Mucosa of gallbladder (tissue), 1 donor: Measurements from ENCODE around the gene MAGI2. TPM values are rescaled to one million over a fixed set of nuclear protein-coding genes. Genes with fewer than 3 reads are reported as not detected.
A peak's percentile ranks its signal among the peaks of the same experiment; 100 is the strongest.
"Not testable (repeated sequence)": the region's sequence is repeated elsewhere in the genome, so short reads cannot be mapped to it uniquely, and the experiment has no call there.

Source experiments
- DNase-seq: peaks from one replicate; pipeline ENCODE4 v3.0.0-alpha.2; 2020; ENCODE audit warnings: low spot score
- total RNA-seq: library from RNA; stranded (reverse); gene quantifications from one replicate; pipeline ENCODE4 v1.2.1, GENCODE V29; 2021
- donor health status: DM: no; HTN: no; CAD: no.

Gene MAGI2
- total RNA-seq, 1 donor from 2014 or later, result 10.6 TPM

- no peak for DNase-seq
Measured at GRCh38 chr7:78359836-78360235, 1093.6 kb downstream of the MAGI2 start.

- DNase-seq, result no peak
Measured at GRCh38 chr7:78357709-78358108, 1095.8 kb downstream of the MAGI2 start.

- no peak for DNase-seq
Measured at GRCh38 chr7:78355834-78356233, 1097.6 kb downstream of the MAGI2 start.

- DNase-seq, result no peak
Measured at GRCh38 chr7:78350926-78351325, 1102.5 kb downstream of the MAGI2 start.

GRCh38 chr7:78350391-78350790 lies 1103.1 kb downstream of the MAGI2 start:
- DNase-seq, result no peak

- no peak for DNase-seq
Measured at GRCh38 chr7:78346827-78347226, 1106.6 kb downstream of the MAGI2 start.

GRCh38 chr7:78345979-78346378 lies 1107.5 kb downstream of the MAGI2 start:
- peak; percentile 54 for DNase-seq

GRCh38 chr7:78345293-78345911 lies 1108.1 kb downstream of the MAGI2 start:
- DNase-seq, result no peak

- DNase-seq, result no peak
Measured at GRCh38 chr7:78334426-78334825, 1119.0 kb downstream of the MAGI2 start.

GRCh38 chr7:78333530-78334425 lies 1119.7 kb downstream of the MAGI2 start:
- DNase-seq, result peak; percentile 40

- DNase-seq, result no peak
Measured at GRCh38 chr7:78329001-78329655, 1124.3 kb downstream of the MAGI2 start.

GRCh38 chr7:78327718-78328117 lies 1125.7 kb downstream of the MAGI2 start:
- no peak for DNase-seq

- peak; percentile 20 for DNase-seq
Measured at GRCh38 chr7:78326876-78327275, 1126.6 kb downstream of the MAGI2 start.

GRCh38 chr7:78326189-78326588 lies 1127.3 kb downstream of the MAGI2 start:
- no peak for DNase-seq

- DNase-seq, result no peak
Measured at GRCh38 chr7:78323118-78323517, 1130.3 kb downstream of the MAGI2 start.

GRCh38 chr7:78322231-78322630 lies 1131.2 kb downstream of the MAGI2 start:
- not testable (repeated sequence) for DNase-seq

GRCh38 chr7:78317371-78317770 lies 1136.1 kb downstream of the MAGI2 start:
- no peak for DNase-seq

GRCh38 chr7:78316110-78316509 lies 1137.4 kb downstream of the MAGI2 start:
- DNase-seq, result no peak

GRCh38 chr7:78315119-78315518 lies 1138.3 kb downstream of the MAGI2 start:
- no peak for DNase-seq

- DNase-seq, result no peak
Measured at GRCh38 chr7:78311181-78311580, 1142.3 kb downstream of the MAGI2 start.

GRCh38 chr7:78307892-78308291 lies 1145.6 kb downstream of the MAGI2 start:
- no peak for DNase-seq

GRCh38 chr7:78306634-78307033 lies 1146.8 kb downstream of the MAGI2 start:
- DNase-seq, result no peak

GRCh38 chr7:78301407-78301806 lies 1152.1 kb downstream of the MAGI2 start:
- DNase-seq, result no peak
